Tibial nerve (tissue), 3 donors: ENCODE results near the gene CGN.

Source experiments
- CTCF ChIP-seq, 5 experiments: fragments of 200-600 bp in 3 of 5; fragments of 450-650 bp in 2 of 5; sonication (generic) in 3 of 5; IDR thresholded peaks; one replicate each; pipeline ENCODE4 v1.5.1; 2016 to 2019; ENCODE audit warnings: antibody characterized with exemption in 5 of 5, mild to moderate bottlenecking in 3 of 5, moderate library complexity in 2 of 5
- POLR2A ChIP-seq, 2 donors: fragments of 450-650 bp; IDR thresholded peaks; one replicate each; pipeline ENCODE4 v1.6.1; 2017; ENCODE audit warnings: antibody characterized with exemption in 2 of 2, mild to moderate bottlenecking in 2 of 2, moderate library complexity in 2 of 2

- TF ChIP-seq CTCF (IDR thresholded peaks at IDR 0.05) (no peak), POLR2A (IDR thresholded peaks at IDR 0.05) (no peak)
Measured at GRCh38 chr1:151563376-151563775, 52.2 kb downstream of the CGN start.
